DND-41 (cell line): ENCODE data around the gene ZNF275.
A peak's percentile ranks its signal among the peaks of the same experiment; 100 is the strongest.

Experiments used
- ATAC-seq: fragments of 200-7000 bp; cut with Tn5 transposase; 3 replicates; pipeline ENCODE4 v1.9.1; 2021; ENCODE audit warnings: low read depth; ENCODE audit not compliant: insufficient read depth
- DNase-seq: peaks from one replicate; pipeline ENCODE4 v3.0.0-alpha.2; 2020
- H2AFZ ChIP-seq: 2 replicates; pipeline ENCODE4 v1.6.0; 2012; ENCODE audit warnings: low read depth, low read length
- H3K27ac ChIP-seq: 2 replicates; pipeline ENCODE4 v1.5.1; 2012; ENCODE audit warnings: low read length, inconsistent platforms
- H3K27me3 ChIP-seq: fragments of 200-600 bp; sonication (generic); 2 replicates; pipeline ENCODE4 v1.6.0; 2012; ENCODE audit warnings: low read length, mild to moderate bottlenecking, inconsistent platforms; ENCODE audit not compliant: insufficient read depth, poor library complexity
- H3K36me3 ChIP-seq: 2 replicates; pipeline ENCODE4 v1.5.1; 2012; ENCODE audit warnings: low read length, inconsistent platforms; ENCODE audit not compliant: insufficient read depth
- H3K4me1 ChIP-seq: 2 replicates; pipeline ENCODE4 v1.5.1; 2012; ENCODE audit warnings: mild to moderate bottlenecking, low read length; ENCODE audit not compliant: insufficient read depth
- H3K4me2 ChIP-seq: 2 replicates; pipeline ENCODE4 v1.6.0; 2012; ENCODE audit warnings: mild to moderate bottlenecking, moderate library complexity, low read length, inconsistent platforms; ENCODE audit not compliant: insufficient read depth
- H3K4me3 ChIP-seq, 2 experiments: fragments of 200-600 bp in 1 of 2; shearing (Covaris generic) in 1 of 2; 2 replicates each; pipeline ENCODE4 v1.5.1; 2012 to 2016; ENCODE audit warnings: inconsistent platforms in 2 of 2, low read length in 2 of 2, mild to moderate bottlenecking in 2 of 2, low read depth in 1 of 2, moderate library complexity in 1 of 2
- H3K79me2 ChIP-seq: 2 replicates; pipeline ENCODE4 v1.6.0; 2012; ENCODE audit warnings: low read length, inconsistent platforms; ENCODE audit not compliant: insufficient read depth
- H3K9ac ChIP-seq: 2 replicates; pipeline ENCODE4 v1.6.0; 2012; ENCODE audit warnings: low read depth, mild to moderate bottlenecking, inconsistent platforms, low read length, moderate library complexity
- H3K9me3 ChIP-seq: 2 replicates; pipeline ENCODE4 v1.5.1; 2012; ENCODE audit warnings: low read length, moderate library complexity, mild to moderate bottlenecking, inconsistent platforms; ENCODE audit not compliant: insufficient read depth, severe bottlenecking
- H4K20me1 ChIP-seq: 2 replicates; pipeline ENCODE4 v1.6.0; 2012; ENCODE audit warnings: low read length; ENCODE audit not compliant: insufficient read depth
- EZH2 ChIP-seq: IDR thresholded peaks from 3 replicates; pipeline ENCODE4 v1.6.1; 2012; ENCODE audit warnings: borderline replicate concordance, low read depth, mild to moderate bottlenecking, moderate library complexity, low read length, inconsistent platforms; ENCODE audit not compliant: severe bottlenecking
- TF ChIP-seq, protein P1 (sequence below): IDR thresholded peaks from 2 replicates; pipeline ENCODE4 v1.5.1; 2012; ENCODE audit warnings: borderline replicate concordance, low read length, moderate library complexity, mild to moderate bottlenecking; ENCODE audit not compliant: poor library complexity, severe bottlenecking; ENCODE audit errors: extremely low read depth

Gene ZNF275

DNA sequence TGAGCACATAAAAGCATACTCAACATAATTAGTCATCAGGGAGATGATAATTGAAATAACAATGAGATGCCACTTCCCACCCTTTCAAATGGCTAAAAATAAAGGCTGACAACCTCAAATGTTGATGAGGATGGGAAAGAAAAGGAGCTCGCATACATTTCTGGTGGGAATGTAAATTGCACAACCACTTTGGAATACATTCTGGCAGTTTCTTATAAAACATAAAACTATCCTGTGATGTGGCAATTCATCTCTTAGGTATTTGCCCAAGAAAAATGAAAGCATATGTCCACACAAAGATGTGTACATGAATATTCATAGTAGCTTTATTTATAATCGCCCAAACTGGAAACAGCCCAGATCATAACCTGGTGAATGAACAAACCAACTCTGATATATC lies 687 bp upstream of the ZNF275 start:
- H3K9me3 ChIP-seq = no peaks in the 10 kb centered on the region
- H3K36me3 ChIP-seq = peaks cover 19% of the 10 kb centered on the region
- H3K4me3 ChIP-seq = peak overlapping the region in 1 of 2 experiments; percentile 61; a peak in 2 of 4 replicates
- H3K27me3 ChIP-seq = no peaks in the 10 kb centered on the region
- H3K9ac ChIP-seq = peak overlapping the region; percentile 36; the same call in 1 of the 2 replicates
- H3K4me1 ChIP-seq = peaks cover 41% of the 10 kb centered on the region
- no peak overlapping the region for H3K27ac ChIP-seq
- no peak for TF ChIP-seq EZH2
- TF ChIP-seq, protein P1, sequence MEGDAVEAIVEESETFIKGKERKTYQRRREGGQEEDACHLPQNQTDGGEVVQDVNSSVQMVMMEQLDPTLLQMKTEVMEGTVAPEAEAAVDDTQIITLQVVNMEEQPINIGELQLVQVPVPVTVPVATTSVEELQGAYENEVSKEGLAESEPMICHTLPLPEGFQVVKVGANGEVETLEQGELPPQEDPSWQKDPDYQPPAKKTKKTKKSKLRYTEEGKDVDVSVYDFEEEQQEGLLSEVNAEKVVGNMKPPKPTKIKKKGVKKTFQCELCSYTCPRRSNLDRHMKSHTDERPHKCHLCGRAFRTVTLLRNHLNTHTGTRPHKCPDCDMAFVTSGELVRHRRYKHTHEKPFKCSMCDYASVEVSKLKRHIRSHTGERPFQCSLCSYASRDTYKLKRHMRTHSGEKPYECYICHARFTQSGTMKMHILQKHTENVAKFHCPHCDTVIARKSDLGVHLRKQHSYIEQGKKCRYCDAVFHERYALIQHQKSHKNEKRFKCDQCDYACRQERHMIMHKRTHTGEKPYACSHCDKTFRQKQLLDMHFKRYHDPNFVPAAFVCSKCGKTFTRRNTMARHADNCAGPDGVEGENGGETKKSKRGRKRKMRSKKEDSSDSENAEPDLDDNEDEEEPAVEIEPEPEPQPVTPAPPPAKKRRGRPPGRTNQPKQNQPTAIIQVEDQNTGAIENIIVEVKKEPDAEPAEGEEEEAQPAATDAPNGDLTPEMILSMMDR = no peak
- no peak for ATAC-seq
- H4K20me1 ChIP-seq = 0 out of 2 replicates have a peak, but pooled peaks cover 4% of the 10 kb centered on the region
- peak overlapping the region; percentile 93 for H3K4me2 ChIP-seq
- DNase-seq = no peak
- H2AFZ ChIP-seq = peak overlapping the region; percentile 85
- peaks cover 39% of the 10 kb centered on the region for H3K79me2 ChIP-seq

DNA sequence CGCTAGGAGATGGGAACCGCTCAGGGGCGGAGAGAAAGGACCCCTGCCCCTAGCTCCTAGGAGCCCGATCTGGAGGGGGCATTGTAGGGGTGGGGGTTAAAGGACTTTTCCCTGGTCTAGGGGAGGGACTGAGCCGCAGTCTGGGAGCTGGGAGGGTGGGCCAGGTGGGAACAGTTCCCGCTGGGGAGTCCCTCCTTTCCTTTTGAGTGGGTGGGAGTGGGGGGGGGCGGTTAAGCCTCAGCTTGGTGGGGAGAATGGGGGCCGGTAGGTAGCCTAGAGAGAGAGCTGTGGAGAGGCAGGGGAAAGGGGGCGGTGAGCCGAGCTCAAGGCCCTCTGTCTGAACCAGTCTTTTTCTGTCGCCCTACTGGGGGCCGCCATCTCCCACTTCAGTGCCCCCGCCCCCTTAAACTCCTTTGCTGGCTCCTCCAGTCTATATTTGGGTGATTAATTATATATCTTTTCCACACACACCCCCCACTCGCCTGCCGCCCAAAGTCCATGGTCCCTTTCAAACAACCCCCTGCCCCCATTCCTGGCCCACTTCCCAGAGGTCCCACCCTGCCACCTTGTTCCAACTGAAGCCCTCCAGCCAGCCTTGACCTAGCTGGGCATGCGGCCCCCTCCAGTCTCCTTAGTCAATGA lies 822 bp downstream of the ZNF275 start:
- TF ChIP-seq, protein P1 = no peak
- TF ChIP-seq EZH2 = no peak
- ATAC-seq (no peak), DNase-seq (no peak)
- Histone ChIP-seq H3K36me3 (peaks cover 29% of the 10 kb centered on the region), H4K20me1 (0 out of 2 replicates have a peak, but pooled peaks cover 4% of the 10 kb centered on the region), H3K4me2 (peak overlapping the region; percentile 62), H3K79me2 (peaks cover 47% of the 10 kb centered on the region), H3K27me3 (no peaks in the 10 kb centered on the region), H3K27ac (peak overlapping the region; percentile 73), H2AFZ (peak overlapping the region; percentile 78), H3K4me3 (peak overlapping the region; percentile 65 to 78; a peak in 3 of 4 replicates), H3K9me3 (no peaks in the 10 kb centered on the region), H3K9ac (peak overlapping the region; percentile 91), H3K4me1 (peaks cover 47% of the 10 kb centered on the region)

DNA sequence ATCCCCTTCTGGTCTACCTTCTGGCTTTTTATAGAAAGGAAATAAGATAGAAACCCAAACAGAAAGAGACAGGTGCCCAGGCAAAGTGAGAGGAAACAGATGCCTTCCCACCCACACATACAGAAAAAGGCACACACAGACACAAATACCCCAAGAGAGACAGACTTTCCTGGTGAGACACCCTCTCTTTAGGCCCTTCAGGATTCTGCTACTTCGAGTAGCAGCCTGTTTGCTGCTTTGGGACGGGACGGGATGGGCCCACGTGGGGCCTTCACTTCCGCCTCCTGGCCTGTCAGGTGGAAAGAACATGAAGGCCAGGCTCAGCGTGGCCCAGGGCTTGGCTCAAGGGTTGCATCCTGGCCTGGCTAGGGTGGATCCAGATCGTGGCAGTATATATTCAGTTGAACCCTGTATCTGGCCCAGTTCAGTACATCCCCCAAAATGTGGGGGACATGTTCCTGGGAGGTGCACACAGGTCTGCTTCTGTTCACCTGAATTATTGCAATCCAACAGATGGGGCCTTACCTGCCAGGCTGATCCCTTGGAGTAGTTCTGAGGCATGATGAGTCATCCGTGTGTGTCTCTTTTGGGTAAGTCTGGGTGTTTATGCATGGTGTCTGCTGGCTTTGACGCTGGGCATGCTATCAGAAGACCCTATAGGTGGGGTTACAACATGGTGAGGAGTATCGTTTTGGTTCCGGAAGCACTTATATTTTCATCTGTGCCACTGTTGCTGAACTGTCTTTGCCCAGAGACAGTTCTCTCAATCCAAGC lies 2.4 kb downstream of the ZNF275 start:
- H3K27ac ChIP-seq = no peak overlapping the region
- DNase-seq = no peak
- ATAC-seq = no peak
- 0 out of 2 replicates have a peak, but pooled peaks cover 4% of the 10 kb centered on the region for H4K20me1 ChIP-seq
- H3K4me1 ChIP-seq = peaks cover 47% of the 10 kb centered on the region
- no peak overlapping the region for H3K4me3 ChIP-seq
- H3K27me3 ChIP-seq = no peaks in the 10 kb centered on the region
- TF ChIP-seq, protein P1 = no peak
- no peak overlapping the region for H2AFZ ChIP-seq
- peaks cover 33% of the 10 kb centered on the region for H3K36me3 ChIP-seq
- no peak overlapping the region for H3K9ac ChIP-seq
- H3K9me3 ChIP-seq = no peaks in the 10 kb centered on the region
- peaks cover 55% of the 10 kb centered on the region for H3K79me2 ChIP-seq
- H3K4me2 ChIP-seq = peak overlapping the region; percentile 62
